Stimulated activated CD8-positive, alpha-beta memory T cell treated with anti-CD3 and anti-CD28 coated beads, Interleukin-15, amount 100 ng/mL, for 4 hours (primary cell): Measurements from ENCODE around the gene MGAT4B.

Experiments used
- DNase-seq, 2 donors: peaks; one replicate each; pipeline ENCODE4 v3.0.0-alpha.2; 2020; ENCODE audit warnings: low read depth in 2 of 2

MGAT4B gene

GRCh38 chr5:179769796-179770195 lies 36.9 kb downstream of the MGAT4B start:
- no peak for DNase-seq

- no peak for DNase-seq
Observed at GRCh38 chr5:179769271-179769670, 37.4 kb downstream of the MGAT4B start.

- DNase-seq, result no peak
Observed at GRCh38 chr5:179768326-179769085, 38.2 kb downstream of the MGAT4B start.

DNA sequence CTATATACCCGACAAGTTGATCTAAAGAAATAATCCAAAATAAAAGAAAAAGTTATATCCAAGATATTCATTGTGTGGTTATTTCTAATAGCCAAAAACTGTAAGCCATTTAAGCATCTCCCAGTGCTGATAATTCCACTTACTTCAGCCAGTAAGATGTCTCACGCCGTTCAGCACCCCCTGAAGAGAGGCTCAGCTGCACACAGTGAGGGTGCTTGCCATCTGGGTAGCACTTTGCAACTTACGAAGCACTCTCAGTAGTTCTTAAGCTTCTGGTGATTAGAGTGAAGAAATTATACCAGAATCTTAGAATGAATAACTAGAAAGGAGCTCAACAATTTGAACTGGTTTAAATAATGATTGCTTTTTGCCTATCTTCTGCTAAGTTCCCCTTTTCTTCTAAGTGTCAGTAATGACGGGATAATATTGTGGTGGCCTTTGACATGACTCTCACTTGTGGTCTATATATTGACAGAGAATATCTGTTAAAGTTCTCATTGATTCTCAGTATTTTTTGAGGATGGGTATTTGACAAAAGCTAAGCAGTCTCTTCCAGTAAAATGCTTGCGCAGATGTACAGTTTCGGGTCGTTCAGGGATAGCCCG lies 39.1 kb downstream of the MGAT4B start:
- DNase-seq, result no peak

DNA sequence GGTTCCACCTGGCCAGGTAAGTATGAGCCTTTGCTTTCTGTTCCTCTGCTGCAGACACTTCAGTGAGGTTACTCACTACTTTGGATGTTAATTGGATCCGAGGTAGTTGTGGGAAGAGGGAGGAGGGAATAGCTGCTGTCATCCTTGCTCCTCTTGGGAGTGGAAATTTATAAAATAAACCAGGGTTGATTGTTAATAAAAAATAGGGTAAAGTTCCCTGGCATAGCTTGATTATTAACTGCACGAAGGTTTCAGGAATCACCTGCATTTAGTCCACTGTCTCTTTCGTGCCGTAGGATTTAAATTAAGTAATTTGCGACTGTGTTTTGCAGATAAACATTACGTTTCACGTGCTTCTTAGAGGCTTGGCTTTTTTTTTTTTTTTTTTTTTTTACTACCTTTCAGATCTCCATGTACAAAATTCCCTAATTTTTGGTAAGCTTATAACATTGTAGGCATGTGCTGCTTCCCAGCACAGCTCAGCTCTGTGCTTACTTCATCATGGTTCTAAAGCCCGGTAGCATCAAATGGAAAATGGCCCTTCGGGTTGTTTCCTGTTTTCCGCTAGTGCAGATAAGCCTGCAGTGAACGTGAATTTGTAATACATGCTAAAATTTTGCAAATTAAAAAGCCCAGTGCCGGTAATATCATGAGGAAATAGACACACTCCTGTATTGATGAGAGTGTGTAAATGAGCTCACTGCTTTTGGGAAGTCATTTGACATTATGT lies 39.8 kb downstream of the MGAT4B start:
- DNase-seq, result no peak

- no peak for DNase-seq
Observed at GRCh38 chr5:179766021-179766725, 40.5 kb downstream of the MGAT4B start.

DNA sequence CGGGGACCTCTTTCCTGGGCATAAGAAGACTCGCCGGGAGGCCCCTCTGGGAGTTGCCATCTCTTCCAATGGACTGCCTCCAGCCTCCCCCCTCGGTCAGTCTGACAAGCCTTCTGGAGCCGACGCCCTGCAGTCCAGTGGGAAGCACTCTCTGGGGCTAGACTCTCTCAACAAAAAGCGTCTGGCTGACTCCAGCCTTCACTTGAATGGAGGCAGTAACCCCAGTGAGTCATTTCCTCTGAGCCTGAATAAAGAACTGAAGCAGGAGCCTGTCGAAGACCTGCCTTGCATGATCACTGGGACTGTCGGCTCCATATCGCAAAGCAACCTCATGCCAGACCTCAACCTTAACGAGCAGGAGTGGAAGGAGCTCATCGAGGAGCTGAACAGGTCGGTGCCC lies 41.3 kb downstream of the MGAT4B start:
- no peak for DNase-seq

DNA sequence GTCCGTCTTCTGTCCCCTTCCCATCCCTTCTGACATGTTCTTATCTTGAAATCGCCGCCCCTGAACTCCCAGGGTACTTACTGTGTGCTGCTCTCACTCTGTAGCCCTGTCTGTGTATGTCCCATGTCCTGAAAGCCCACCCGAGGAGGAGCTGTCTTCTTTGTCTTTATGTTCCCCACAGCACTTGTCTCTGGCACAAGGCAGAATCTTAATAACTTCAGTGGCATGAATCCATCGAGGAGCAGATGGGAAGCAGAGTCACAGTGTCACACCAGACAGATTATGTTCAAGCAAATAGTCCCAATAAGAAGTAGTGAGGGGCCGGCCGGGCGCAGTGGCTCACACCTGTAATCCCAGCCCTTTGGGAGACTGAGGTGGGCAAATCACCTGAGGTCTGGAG lies 42.6 kb downstream of the MGAT4B start:
- no peak for DNase-seq

DNA sequence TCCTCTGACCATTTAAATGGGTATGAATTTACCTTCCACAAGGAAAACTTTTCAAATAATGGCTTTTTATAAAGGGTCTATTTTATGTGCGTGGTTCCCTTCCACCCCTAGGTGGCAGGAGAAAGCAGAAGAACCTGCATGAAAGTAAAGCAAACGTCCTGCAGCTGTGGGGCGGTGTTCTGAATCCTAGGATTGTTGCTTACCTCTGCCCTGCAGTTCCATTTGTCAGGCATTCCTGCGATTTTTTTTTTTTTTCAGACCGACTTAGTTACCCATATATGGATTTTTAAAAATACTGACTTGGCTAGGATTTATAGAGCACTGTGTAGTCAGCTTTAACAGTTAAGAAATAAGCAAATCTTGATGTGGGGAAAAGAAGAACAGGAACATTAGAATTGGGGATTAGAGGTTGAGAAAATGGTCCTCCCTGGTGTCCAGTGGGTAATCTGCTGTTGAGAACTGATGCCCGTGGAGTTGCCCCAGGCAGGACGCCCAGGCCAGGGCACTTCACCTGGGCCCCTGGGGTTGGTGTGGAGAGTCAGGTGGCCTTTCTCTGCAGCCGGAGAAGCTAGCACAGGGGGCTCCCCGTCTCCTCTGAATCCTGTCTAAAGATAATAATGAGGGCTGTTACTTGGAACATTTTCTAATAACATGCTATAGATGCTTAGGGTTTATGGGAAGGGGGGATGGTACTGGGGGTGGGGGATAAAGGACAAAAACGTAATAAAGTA lies 43.3 kb downstream of the MGAT4B start:
- peak in 1 of 2 donors; percentile 10 for DNase-seq

GRCh38 chr5:179762781-179763176 lies 43.9 kb downstream of the MGAT4B start:
- no peak for DNase-seq

DNA sequence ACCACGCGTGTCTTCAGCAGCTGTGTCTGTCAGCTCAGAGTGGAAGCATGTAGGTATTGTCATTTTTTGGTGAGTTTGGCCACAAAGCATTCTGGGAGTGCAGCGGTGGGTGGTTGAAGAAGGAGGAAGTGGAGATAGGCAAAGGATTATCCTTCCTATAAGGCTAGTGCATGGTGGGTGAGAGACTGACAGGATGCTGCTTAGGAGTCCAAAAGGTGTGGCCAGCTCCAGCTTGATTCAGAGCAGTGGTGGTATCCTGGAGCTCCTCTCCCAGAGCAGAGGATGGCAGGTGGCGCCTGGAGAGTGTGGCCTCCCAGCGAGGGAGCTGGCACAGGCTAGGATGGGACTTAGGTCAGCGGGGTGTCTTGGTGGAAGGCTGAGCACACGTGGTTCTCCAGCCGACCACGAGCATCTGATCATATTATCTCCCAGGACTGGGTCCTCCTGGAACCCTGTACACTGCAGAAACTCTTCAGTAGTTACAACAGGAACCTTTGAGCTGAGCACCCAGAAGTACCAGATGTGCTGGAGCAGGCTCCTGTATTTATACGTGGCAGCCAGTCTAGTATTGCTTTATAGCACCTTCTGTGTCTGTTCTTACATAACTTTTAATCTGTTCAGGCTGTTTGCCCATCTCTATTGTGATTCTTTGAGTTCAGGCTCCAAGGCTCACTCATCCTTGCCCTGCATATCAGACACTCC lies 44.4 kb downstream of the MGAT4B start:
- no peak for DNase-seq

- DNase-seq, result peak in 1 of 2 donors; percentile 2
Observed at GRCh38 chr5:179759581-179760551, 46.8 kb downstream of the MGAT4B start.

DNA sequence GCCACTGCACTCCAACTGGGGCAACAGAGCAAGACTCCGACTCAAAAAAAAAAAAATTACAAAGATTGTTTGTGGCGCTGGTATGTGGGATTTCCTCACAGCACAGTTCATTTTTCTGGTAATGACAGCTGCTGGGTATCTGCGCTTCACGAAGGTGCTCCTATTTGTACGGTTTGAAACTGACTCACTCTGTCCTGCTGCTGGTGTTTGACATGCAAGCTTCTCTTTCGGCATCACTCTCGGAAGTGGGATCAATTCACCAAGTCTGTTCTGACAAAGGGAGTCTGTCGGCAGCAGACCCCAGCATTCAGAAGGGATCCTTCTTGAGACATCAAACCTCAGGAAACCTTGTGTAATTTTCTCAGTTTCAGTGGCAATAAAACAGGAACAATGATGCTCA lies 47.7 kb downstream of the MGAT4B start:
- DNase-seq, result no peak

DNA sequence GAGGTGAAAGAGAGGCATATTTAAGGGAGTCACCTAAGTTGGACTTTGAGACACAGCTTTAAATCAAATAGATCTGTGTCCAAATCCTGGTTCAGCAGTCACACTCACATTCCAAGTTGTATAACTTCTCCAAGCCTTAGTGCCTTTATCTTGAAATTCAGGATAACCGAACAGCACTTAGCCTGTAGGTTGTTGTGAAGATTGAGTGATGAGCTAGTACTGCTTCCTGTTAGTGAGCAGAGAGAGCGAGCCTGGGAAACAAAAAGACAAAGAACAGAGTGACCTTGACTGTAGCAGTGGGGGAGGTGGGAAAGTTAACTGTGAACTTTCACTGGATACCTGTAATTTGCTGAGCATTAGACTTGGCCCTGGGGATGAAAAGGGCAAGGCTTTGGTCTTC lies 51.6 kb downstream of the MGAT4B start:
- DNase-seq, result no peak

GRCh38 chr5:179753971-179754370 lies 52.7 kb downstream of the MGAT4B start:
- DNase-seq, result no peak

DNA sequence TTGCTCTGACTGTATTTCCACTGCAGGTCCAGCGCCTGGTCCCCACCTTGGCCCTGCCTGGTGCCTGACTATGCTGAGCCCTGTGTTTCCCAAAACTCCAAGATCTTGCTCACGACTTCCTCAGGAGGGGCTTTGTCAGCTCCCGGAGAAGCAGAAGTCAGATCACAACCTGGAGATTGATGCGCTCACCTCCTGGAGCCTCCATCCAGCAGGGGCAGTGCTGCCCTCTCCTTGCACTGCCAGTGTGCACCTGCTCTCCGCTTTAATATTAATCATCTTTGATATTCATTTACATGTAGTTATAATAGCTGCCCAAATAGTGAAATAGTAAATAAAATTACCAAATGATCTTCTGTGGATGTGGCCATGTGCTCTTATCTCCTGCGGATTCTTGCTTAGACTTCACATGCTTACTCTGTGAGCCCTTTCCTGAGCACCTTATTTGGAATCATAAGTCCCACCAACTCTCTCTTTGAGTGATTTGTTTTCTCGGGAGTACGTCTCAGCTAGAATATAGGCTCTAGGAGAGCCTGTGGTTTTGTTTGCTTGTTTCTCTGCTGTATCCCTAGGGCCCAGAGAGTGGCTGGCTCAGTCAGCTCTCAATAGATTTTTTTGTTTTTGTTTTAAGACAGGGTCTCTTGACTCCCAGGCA lies 56.7 kb downstream of the MGAT4B start:
- no peak for DNase-seq

DNA sequence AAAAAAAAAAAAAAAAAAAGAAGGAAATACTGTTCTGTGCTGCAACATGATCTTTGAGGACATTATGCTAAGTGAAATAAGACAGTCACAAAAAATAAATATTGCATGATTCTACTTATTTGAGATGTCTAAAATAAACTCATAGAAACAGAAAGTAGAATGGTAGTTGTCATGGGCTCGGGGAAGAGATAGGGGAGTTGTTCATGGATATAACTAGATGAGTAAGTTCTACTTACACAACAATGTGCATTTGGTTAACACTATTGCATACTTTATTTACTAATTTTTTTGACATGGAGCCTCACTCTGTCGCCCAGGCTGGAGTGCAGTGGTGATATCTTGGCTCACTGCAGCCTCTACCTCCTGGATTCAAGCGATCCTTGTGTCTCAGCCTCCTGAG lies 58.9 kb downstream of the MGAT4B start:
- no peak for DNase-seq
